OCI-LY7 (cell line): ENCODE data around the gene CLIP3.

Experiments used
- EZH2phosphoT487 ChIP-seq: fragments of 200-600 bp; sonication (generic); IDR thresholded peaks from 2 replicates; pipeline ENCODE4 v1.6.1; 2018; ENCODE audit warnings: low read depth, borderline replicate concordance, mild to moderate bottlenecking, mixed run types, antibody characterized with exemption, low read length, moderate library complexity, mixed read lengths
- TF ChIP-seq, protein P1 (sequence below): fragments of 200-600 bp; sonication (generic); conservative IDR thresholded peaks from 2 replicates; pipeline ENCODE4 v1.5.1; 2014; ENCODE audit warnings: mild to moderate bottlenecking, antibody characterized with exemption, low read length, moderate library complexity, mixed read lengths

DNA sequence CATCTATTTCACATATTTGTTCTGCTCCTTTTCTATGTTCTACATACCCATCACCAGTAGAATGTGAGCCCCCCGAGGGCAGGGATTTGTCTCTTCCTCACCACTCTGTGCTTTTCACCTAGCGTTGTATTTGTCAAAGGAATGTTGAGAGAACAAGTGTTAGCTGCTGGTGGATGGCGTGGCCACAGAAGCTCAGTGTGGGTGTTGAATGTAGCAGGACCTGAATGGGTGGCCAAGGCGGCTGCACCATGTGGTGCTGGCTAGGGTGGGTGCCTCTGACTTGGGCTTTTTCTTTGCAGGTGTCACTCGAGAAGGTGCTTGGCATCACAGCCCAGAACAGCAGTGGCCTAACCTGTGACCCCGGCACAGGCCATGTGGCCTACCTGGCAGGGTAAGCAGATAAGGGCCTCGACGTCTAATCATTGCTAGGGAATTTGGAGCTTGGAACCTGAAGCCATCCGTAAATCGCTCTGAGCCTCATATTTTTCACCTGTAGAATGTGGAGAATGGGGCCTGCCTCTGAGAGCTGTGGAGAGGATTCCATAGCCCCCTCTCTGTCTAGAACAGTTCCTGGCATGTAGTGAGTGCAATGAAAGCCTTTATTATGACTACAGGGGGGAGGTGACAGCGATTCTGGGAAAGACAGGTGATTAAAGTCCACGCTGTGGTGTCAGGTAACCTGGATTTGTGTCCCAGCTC is 26.0 kb upstream of the CLIP3 start:
- no peak for TF ChIP-seq EZH2phosphoT487
- TF ChIP-seq, protein P1, sequence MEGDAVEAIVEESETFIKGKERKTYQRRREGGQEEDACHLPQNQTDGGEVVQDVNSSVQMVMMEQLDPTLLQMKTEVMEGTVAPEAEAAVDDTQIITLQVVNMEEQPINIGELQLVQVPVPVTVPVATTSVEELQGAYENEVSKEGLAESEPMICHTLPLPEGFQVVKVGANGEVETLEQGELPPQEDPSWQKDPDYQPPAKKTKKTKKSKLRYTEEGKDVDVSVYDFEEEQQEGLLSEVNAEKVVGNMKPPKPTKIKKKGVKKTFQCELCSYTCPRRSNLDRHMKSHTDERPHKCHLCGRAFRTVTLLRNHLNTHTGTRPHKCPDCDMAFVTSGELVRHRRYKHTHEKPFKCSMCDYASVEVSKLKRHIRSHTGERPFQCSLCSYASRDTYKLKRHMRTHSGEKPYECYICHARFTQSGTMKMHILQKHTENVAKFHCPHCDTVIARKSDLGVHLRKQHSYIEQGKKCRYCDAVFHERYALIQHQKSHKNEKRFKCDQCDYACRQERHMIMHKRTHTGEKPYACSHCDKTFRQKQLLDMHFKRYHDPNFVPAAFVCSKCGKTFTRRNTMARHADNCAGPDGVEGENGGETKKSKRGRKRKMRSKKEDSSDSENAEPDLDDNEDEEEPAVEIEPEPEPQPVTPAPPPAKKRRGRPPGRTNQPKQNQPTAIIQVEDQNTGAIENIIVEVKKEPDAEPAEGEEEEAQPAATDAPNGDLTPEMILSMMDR: no peak
